Stimulated activated CD8-positive, alpha-beta memory T cell treated with anti-CD3 and anti-CD28 coated beads, Interleukin-4, amount 100 ng/mL, for 1 hour (primary cell): ENCODE data around the gene ZNF479.
"Not testable (repeated sequence)": the region's sequence is repeated elsewhere in the genome, so short reads cannot be mapped to it uniquely, and the experiment has no call there.

Experiments
- DNase-seq, 2 donors: peaks; one replicate each; pipeline ENCODE4 v3.0.0-alpha.2; 2020; ENCODE audit warnings: low read depth in 2 of 2, low spot score in 1 of 2

The ZNF479 gene

DNA sequence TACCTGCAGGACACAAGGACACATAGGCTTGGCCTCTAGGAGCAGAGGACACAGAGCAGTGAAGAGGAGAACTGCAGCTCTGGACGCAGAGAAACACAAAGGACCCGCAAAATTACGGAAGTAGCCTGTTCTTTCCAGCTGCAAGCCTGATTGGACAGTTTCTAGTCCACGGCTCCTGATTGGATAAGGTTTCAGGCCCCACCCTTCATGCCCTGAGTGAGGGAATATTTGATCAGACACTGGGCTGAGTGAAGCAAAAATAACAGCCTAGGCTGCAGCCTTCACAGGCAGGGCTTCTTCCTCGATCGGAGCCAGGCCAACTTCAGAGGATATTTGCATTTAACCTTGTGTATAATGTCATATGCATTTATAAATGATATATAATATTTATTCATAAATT lies at the start of gene ZNF479:
TSS of gene ZNF479 (minus strand) at position 101 of the 400 bp plus-strand sequence. CDS start 112 bp downstream, outside the sequence.
- not testable (repeated sequence) for DNase-seq

GRCh38 chr7:57182031-57182430 lies 49.8 kb upstream of the ZNF479 start:
- DNase-seq = no peak

GRCh38 chr7:57181281-57181680 lies 49.0 kb upstream of the ZNF479 start:
- DNase-seq = no peak

GRCh38 chr7:57179776-57180415 lies 47.7 kb upstream of the ZNF479 start:
- no peak for DNase-seq

DNA sequence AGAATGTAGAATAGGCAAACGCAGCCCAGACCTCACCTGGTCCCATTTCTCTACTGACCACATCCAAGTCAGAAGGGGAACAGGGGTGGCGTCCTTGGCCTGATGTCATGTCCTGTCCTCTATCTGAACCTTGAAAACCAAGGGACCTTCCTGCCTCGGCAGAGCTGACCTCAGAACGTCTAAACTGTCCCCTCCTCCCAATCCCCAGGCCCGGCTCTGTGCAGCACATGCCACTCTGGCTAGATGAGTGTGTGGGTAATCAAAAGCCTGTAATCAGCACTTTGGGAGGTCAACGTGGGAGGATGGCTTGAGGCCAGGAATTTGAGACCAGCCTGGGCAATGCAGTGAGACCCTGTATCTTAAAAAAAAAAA lies 46.5 kb upstream of the ZNF479 start:
- DNase-seq = no peak

DNA sequence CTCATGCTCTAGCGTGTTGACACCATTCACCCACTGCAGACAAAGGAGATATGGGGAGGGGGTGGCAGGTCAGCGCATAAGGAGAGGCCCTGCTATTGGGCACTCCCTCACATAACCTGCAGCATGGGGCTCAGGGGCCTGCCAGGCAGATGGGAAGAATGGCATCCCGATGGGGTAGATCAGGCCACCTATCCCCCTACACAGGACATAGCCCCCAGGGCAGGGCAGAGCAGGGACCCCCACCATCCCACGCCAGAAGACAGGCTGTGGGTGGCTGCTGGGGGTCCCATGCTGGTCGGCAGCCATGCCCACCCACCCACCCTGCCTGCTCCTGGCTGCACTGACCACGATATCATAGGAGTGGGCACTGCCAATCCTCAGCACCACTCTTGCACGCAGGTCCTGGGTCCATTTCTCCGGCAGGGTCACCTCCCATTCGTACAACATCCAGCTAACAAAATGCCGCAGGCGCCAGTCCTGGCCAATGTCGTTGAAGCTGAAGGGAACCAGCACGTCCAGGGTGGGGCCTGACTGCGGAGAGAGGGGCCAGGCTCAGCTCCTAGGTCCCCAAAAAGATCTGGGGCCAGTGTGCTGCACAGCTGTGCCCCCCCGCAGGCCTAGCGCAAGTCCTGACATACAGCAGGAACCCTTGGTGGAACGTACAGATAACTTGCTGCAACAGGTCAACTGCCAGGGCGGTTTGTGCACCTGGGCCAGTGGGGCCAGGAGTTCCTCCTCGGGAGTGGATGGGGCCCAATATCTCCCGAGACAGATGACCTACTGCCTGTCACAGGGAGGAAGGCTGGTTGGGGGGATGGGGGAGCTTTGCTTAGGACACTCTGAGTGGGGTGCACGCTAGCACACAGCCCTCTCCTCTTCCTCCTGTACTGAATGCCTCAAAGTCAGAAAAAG lies 45.9 kb upstream of the ZNF479 start:
- DNase-seq = no peak

- DNase-seq = no peak
Observed at GRCh38 chr7:57176928-57177635, 44.8 kb upstream of the ZNF479 start.

GRCh38 chr7:57165285-57165899 lies 33.2 kb upstream of the ZNF479 start:
- DNase-seq = no peak

DNA sequence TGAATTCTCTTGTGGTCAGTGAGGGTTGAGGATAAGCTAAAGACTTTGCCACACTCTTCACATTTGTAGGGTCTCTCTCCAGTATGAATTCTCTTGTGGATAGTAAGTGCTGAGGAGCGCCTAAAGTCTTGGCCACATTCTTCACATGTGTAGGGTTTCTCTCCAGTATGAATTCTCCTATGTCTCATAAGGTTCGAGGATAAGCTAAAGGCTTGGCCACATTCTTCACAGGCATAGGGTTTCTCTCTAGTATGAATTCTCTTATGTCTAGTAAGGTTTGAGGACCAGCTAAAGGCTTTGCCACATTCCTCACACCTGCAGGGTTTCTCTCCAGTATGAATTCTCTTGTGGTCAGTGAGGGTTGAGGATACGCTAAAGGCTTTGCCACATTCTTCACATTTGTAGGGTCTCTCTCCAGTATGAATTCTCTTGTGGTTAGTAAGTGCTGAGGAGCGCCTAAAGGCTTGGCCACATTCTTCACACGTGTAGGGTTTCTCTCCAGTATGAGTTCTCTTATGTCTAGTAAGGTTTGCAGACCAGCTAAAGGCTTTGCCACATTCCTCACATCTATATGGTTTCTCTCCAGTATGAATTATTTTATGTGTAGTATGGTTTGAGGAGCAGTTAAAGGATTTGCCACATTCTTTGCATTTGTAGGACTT lies 12.0 kb downstream of the ZNF479 start:
- DNase-seq = not testable (repeated sequence)
